NB4 (cell line): ENCODE measurements around the gene ETV6.

Experiments
- CTCF ChIP-seq: IDR thresholded peaks from one replicate; pipeline ENCODE4 v1.5.1; 2012; ENCODE audit warnings: low read depth, low read length
- POLR2A ChIP-seq: IDR thresholded peaks from 2 replicates; pipeline ENCODE4 v1.6.1; 2011; ENCODE audit warnings: mild to moderate bottlenecking; ENCODE audit not compliant: insufficient read length; ENCODE audit errors: extremely low read depth

GRCh38 chr12:11655842-11656241, 6.4 kb downstream of the ETV6 start:
- TF ChIP-seq CTCF (no peak), POLR2A (no peak)
